ENCODE data around the gene FNBP1.

The FNBP1 gene

DNA sequence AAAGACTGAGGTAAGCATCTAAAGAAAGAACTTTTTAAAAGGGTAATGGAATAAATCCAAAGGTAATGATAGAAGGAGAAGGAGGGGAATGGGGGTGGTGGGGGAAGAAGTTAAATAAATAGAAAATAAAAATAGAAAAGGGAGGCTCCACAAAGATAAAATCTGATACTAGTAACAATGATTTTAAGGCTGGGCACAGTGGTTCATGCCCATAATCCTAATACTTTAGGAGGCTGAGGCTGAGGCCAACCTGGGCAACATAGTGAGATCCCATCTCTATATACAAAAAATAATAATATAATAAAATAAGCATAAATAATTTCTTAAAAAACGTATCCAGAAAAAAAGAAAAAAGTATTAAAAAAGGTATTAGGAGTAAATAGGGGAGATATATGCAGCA lies 89.3 kb downstream of the FNBP1 start:
- CTCF ChIA-PET: no interaction called here
- POLR2A ChIA-PET: interaction anchor here (0.5 kb wide), 1 partner anchor 11 kb away, joined by 4 read pairs; no protein-coding TSS in a partner anchor
- TF ChIP-seq YY1 (tag by site-specific recombination; IDR thresholded peaks at IDR 0.05): no peak
- no peak for TF ChIP-seq ZNF239 (tag by site-specific recombination; IDR thresholded peaks at IDR 0.05)
- TF ChIP-seq HOXC10 (CRISPR knock-in tag; IDR thresholded peaks at IDR 0.05): no peak
- TF ChIP-seq ZNF626 (tag by site-specific recombination; IDR thresholded peaks at IDR 0.05): no peak
- TF ChIP-seq EGR2 (tag by site-specific recombination; IDR thresholded peaks at IDR 0.05; ENCODE audit: low read depth): peak; percentile 29; the same call in 1 of the 2 replicates
- TF ChIP-seq ZNF416 (tag by site-specific recombination; IDR thresholded peaks at IDR 0.05): no peak
- TF ChIP-seq ZIC2 (tag by site-specific recombination; IDR thresholded peaks at IDR 0.05): no peak
- no peak for TF ChIP-seq ZNF248 (tag by site-specific recombination; IDR thresholded peaks at IDR 0.05)
- no peak for TF ChIP-seq TCF7L2 (IDR thresholded peaks at IDR 0.05; ENCODE audit: borderline replicate concordance, low read depth, low read length)
- no peak for TF ChIP-seq ZNF354C (tag by site-specific recombination; IDR thresholded peaks at IDR 0.05; ENCODE audit: borderline replicate concordance, low read depth)
- no peak for TF ChIP-seq ZNF600 (tag by site-specific recombination; IDR thresholded peaks at IDR 0.05)
- no peak for TF ChIP-seq HOXD13 (CRISPR knock-in tag; IDR thresholded peaks at IDR 0.05; ENCODE audit: borderline replicate concordance)
- TF ChIP-seq, protein P1, sequence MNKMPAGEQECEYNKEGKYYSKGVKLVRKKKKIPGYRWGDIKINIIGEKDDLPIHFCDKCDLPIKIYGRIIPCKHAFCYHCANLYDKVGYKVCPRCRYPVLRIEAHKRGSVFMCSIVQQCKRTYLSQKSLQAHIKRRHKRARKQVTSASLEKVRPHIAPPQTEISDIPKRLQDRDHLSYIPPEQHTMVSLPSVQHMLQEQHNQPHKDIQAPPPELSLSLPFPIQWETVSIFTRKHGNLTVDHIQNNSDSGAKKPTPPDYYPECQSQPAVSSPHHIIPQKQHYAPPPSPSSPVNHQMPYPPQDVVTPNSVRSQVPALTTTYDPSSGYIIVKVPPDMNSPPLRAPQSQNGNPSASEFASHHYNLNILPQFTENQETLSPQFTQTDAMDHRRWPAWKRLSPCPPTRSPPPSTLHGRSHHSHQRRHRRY (tag by site-specific recombination; IDR thresholded peaks at IDR 0.05): no peak
- TF ChIP-seq ZNF302 (tag by site-specific recombination; IDR thresholded peaks at IDR 0.05; ENCODE audit: low read depth): no peak
- peak; percentile 78 for TF ChIP-seq ZNF121 (tag by site-specific recombination; IDR thresholded peaks at IDR 0.05)
- Histone ChIP-seq H3K27ac (ENCODE audit: extremely low read depth, low read depth, low read length) (no peak overlapping the region), H3K4me3 (ENCODE audit: low read depth, low read length) (no peak overlapping the region), H3K9me3 (ENCODE audit: control insufficient read depth, insufficient read depth, low read depth, low read length) (no peaks in the 10 kb centered on the region), H3K4me1 (ENCODE audit: control insufficient read depth, insufficient read depth, low read length) (no peaks in the 10 kb centered on the region), H3K36me3 (ENCODE audit: control insufficient read depth in 2 of 2, insufficient read depth in 1 of 2, low read length in 2 of 2) (peaks cover 12 to 27% of the 10 kb centered on the region in 2 experiments)

DNA sequence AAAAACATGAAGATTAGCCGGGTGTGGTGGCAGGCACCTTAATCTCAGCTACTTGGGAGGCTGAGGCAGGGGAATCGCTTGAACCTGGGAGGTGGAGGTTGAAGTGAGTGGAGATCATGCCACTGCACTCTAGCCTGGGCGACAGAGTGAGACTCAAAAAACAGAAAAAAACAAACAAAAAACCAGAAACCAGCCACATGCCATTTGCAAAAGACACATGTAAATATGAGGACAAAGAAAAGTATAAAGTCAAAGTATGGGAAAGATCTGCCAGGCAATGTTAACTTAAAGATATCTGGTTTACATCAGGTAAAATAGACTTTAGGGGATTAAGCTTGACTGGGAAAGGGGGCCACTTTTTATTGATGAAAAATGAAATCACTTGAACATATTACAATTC lies 90.7 kb downstream of the FNBP1 start:
- H3K27ac ChIP-seq (ENCODE audit: extremely low read depth, low read depth, low read length): no peak overlapping the region
- no peaks in the 10 kb centered on the region for H3K9me3 ChIP-seq (ENCODE audit: control insufficient read depth, insufficient read depth, low read depth, low read length)
- TF ChIP-seq ZNF366 (tag by site-specific recombination; conservative IDR thresholded peaks at IDR 0.05) (no peak), ZFP41 (tag by site-specific recombination; IDR thresholded peaks at IDR 0.05; ENCODE audit: borderline replicate concordance) (no peak), ZNF623 (tag by site-specific recombination; IDR thresholded peaks at IDR 0.05) (no peak), ZNF610 (tag by site-specific recombination; IDR thresholded peaks at IDR 0.05; ENCODE audit: borderline replicate concordance) (no peak), MEIS1 (CRISPR knock-in tag; IDR thresholded peaks at IDR 0.05; ENCODE audit: borderline replicate concordance) (no peak), ZNF48 (tag by site-specific recombination; IDR thresholded peaks at IDR 0.05) (no peak), ZSCAN16 (tag by site-specific recombination; IDR thresholded peaks at IDR 0.05) (no peak), ZNF223 (tag by site-specific recombination; IDR thresholded peaks at IDR 0.05) (no peak), ZNF354C (tag by site-specific recombination; IDR thresholded peaks at IDR 0.05; ENCODE audit: borderline replicate concordance, low read depth) (no peak), ZNF394 (tag by site-specific recombination; IDR thresholded peaks at IDR 0.05; ENCODE audit: borderline replicate concordance) (no peak), ZNF501 (tag by site-specific recombination; IDR thresholded peaks at IDR 0.05) (no peak), ZNF132 (tag by site-specific recombination; IDR thresholded peaks at IDR 0.05; ENCODE audit: borderline replicate concordance) (no peak), GLIS1 (tag by site-specific recombination; IDR thresholded peaks at IDR 0.05) (no peak), ZNF664 (tag by site-specific recombination; IDR thresholded peaks at IDR 0.05) (no peak)
- TF ChIP-seq, protein P1 (tag by site-specific recombination; IDR thresholded peaks at IDR 0.05): no peak
- TF ChIP-seq, protein P2, sequence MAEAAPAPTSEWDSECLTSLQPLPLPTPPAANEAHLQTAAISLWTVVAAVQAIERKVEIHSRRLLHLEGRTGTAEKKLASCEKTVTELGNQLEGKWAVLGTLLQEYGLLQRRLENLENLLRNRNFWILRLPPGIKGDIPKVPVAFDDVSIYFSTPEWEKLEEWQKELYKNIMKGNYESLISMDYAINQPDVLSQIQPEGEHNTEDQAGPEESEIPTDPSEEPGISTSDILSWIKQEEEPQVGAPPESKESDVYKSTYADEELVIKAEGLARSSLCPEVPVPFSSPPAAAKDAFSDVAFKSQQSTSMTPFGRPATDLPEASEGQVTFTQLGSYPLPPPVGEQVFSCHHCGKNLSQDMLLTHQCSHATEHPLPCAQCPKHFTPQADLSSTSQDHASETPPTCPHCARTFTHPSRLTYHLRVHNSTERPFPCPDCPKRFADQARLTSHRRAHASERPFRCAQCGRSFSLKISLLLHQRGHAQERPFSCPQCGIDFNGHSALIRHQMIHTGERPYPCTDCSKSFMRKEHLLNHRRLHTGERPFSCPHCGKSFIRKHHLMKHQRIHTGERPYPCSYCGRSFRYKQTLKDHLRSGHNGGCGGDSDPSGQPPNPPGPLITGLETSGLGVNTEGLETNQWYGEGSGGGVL (tag by site-specific recombination; IDR thresholded peaks at IDR 0.05): no peak
- TF ChIP-seq, protein P3, sequence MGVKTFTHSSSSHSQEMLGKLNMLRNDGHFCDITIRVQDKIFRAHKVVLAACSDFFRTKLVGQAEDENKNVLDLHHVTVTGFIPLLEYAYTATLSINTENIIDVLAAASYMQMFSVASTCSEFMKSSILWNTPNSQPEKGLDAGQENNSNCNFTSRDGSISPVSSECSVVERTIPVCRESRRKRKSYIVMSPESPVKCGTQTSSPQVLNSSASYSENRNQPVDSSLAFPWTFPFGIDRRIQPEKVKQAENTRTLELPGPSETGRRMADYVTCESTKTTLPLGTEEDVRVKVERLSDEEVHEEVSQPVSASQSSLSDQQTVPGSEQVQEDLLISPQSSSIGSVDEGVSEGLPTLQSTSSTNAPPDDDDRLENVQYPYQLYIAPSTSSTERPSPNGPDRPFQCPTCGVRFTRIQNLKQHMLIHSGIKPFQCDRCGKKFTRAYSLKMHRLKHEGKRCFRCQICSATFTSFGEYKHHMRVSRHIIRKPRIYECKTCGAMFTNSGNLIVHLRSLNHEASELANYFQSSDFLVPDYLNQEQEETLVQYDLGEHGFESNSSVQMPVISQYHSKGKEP (tag by site-specific recombination; IDR thresholded peaks at IDR 0.05): no peak
- no peak overlapping the region for H3K4me3 ChIP-seq (ENCODE audit: low read depth, low read length)
- ChIA-PET CTCF (no interaction called here), POLR2A (no interaction called here)
- H3K36me3 ChIP-seq (ENCODE audit: control insufficient read depth in 2 of 2, insufficient read depth in 1 of 2, low read length in 2 of 2): peaks cover 12 to 20% of the 10 kb centered on the region in 2 experiments
- H3K4me1 ChIP-seq (ENCODE audit: control insufficient read depth, insufficient read depth, low read length): no peaks in the 10 kb centered on the region
